ENCODE data around the gene SHISA4.

Gene SHISA4

DNA sequence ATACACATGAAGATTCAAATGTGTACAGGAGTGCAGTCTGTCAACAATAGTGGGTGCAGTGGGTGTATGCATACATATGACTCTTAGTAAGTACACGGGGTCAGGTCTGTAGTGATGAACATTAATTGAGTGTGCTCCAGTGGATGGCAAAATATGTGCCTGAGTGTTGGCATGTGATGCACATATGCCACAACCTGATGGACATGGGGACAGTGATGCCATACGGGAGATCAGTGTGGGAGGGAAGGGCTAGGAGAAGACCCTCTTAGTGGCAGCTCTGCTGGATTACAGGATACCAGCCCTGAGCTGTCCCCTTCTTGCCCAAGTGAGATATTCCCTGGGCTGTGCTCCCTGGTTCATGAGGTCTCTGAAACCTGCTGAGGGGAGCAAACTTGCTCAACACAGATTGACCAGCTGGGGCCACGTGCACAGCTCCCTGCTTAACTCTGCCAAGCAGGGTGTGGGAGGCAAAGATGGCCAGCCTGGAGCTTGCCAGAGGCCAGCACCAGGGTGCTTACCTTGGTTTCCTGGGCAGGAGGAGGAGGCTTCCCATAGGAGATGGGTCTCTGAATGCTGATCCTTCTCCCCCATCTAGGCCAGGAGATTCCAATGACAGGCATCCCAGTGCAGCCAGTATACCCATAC is 2.2 kb downstream of the SHISA4 start:
- in situ Hi-C loops (cut with MboI; ENCODE audit: low sequenced_read_pairs, unreplicated experiment): loop anchor here (25.0 kb wide), 1 partner anchor 221 kb away; the partner anchor contains the start of gene GPR37L1
- no peak for DNase-seq (ENCODE audit: low spot score)
- TF ChIP-seq, protein P1, sequence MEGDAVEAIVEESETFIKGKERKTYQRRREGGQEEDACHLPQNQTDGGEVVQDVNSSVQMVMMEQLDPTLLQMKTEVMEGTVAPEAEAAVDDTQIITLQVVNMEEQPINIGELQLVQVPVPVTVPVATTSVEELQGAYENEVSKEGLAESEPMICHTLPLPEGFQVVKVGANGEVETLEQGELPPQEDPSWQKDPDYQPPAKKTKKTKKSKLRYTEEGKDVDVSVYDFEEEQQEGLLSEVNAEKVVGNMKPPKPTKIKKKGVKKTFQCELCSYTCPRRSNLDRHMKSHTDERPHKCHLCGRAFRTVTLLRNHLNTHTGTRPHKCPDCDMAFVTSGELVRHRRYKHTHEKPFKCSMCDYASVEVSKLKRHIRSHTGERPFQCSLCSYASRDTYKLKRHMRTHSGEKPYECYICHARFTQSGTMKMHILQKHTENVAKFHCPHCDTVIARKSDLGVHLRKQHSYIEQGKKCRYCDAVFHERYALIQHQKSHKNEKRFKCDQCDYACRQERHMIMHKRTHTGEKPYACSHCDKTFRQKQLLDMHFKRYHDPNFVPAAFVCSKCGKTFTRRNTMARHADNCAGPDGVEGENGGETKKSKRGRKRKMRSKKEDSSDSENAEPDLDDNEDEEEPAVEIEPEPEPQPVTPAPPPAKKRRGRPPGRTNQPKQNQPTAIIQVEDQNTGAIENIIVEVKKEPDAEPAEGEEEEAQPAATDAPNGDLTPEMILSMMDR (IDR thresholded peaks at IDR 0.05; ENCODE audit: borderline replicate concordance, control extremely low read depth, extremely low read depth, insufficient read depth, missing control alignments): no peak

DNA sequence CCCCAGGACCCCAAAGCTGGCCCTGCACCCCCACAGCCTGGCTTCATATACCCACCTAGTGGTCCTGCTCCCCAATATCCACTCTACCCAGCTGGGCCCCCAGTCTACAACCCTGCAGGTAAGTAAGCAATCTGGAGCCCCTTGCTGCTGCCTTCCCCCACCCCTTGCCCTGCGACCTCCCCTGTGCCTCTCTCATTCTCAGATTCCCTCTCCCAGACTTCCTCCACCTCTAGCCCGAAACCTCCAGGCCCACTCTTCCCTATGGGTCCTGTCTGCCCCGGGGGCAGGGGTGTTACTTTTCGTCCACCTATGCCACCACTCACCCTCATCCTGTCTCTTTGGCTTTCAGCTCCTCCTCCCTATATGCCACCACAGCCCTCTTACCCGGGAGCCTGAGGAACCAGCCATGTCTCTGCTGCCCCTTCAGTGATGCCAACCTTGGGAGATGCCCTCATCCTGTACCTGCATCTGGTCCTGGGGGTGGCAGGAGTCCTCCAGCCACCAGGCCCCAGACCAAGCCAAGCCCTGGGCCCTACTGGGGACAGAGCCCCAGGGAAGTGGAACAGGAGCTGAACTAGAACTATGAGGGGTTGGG is 2.9 kb downstream of the SHISA4 start:
- DNase-seq (ENCODE audit: low spot score): no peak
- in situ Hi-C loops (cut with MboI; ENCODE audit: low sequenced_read_pairs, unreplicated experiment): loop anchor here (25.0 kb wide), 1 partner anchor 221 kb away; the partner anchor contains the start of gene GPR37L1
- TF ChIP-seq, protein P1 (IDR thresholded peaks at IDR 0.05; ENCODE audit: borderline replicate concordance, control extremely low read depth, extremely low read depth, insufficient read depth, missing control alignments): no peak

DNA sequence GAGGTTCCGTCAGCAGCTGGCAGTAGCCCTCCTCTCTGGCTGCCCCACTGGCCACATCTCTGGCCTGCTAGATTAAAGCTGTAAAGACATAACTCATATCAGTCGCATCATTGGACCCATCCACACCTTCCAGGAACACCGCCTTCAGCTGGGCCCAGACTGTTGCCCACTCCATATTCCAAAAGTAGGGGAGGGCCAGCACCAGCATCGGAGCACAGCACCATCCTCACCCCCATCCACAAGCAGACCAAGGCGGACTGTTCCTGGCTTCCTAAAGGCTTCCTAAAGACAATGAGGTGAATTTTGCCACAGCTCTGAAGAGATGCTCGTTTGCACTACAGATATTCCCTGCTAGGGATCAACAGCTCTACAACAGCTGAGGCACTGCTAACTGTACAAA is 3.5 kb downstream of the SHISA4 start:
- TF ChIP-seq, protein P1 (IDR thresholded peaks at IDR 0.05; ENCODE audit: borderline replicate concordance, control extremely low read depth, extremely low read depth, insufficient read depth, missing control alignments): no peak
- peak; percentile 6 for DNase-seq (ENCODE audit: low spot score)
- in situ Hi-C loops (cut with MboI; ENCODE audit: low sequenced_read_pairs, unreplicated experiment): loop anchor here (25.0 kb wide), 1 partner anchor 220 kb away; the partner anchor contains the start of gene GPR37L1

- in situ Hi-C loops (cut with MboI; ENCODE audit: low sequenced_read_pairs, unreplicated experiment): loop anchor here (25.0 kb wide), 1 partner anchor 219 kb away; the partner anchor contains the start of gene GPR37L1
- TF ChIP-seq, protein P1 (IDR thresholded peaks at IDR 0.05; ENCODE audit: borderline replicate concordance, control extremely low read depth, extremely low read depth, insufficient read depth, missing control alignments): no peak
- DNase-seq (ENCODE audit: low spot score): peak; percentile 8
Observed at GRCh38 chr1:201893431-201893830, 4.7 kb downstream of the SHISA4 start.

DNA sequence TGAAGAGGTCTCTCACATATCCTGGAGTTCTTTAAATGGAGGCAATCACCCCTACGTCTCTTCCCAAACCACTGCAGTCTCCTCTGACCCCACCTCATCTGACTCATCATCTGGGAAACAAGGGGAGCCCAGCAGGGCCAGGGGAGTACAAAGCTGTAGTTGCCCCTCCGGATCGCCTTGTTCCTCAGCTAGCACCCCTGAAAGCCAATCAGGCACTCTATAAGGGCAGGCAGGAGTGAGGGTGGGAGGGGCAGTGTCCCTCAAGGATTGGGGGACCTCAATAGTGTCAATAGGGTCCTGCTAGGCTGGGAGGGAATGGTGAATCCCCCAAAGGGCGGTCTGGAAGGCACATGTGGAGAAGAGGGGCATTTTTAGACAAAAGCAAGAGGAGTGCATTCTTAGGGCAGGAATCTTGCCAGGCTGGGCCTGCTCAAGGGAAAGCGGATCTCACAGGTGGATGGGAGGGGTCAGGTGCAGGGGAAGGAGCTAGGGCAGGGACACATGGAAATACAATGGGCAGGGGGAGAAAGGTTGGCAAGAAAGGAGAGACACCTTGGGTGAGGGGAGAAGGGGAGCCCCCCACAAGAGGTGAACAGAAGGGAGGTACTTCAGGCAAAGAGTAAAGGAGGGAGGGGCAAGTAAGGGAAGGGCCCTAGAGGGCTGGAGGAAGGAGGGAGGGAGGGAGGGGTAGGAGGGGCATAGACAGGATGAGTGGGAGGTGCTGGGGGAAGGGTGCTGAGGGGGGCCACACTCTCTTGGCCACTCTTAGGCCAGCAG is 5.8 kb downstream of the SHISA4 start:
- DNase-seq (ENCODE audit: low spot score): peak; percentile 18
- in situ Hi-C loops (cut with MboI; ENCODE audit: low sequenced_read_pairs, unreplicated experiment): loop anchor here (5.0 to 25.0 kb wide), 2 partner anchors 78 to 218 kb away; partner anchors contain the start of gene GPR37L1

More for the DNA sequence above, 5.8 kb downstream of the SHISA4 start:
- TF ChIP-seq, protein P1 (IDR thresholded peaks at IDR 0.05; ENCODE audit: borderline replicate concordance, control extremely low read depth, extremely low read depth, insufficient read depth, missing control alignments): no peak

Data from GM13976 (cell line).